Stomach (tissue), 9 donors: ENCODE data around the gene GNS. TPM values are rescaled to one million over a fixed set of nuclear protein-coding genes. Genes with fewer than 3 reads are reported as not detected.

ENCODE experiments used
- DNase-seq, 2 donors: peaks; one replicate each; pipeline versions ENCODE4 v3.0.0 to v3.0.0-alpha.2; 2013 to 2019
- H3K27ac ChIP-seq, 5 donors: fragments of 200-600 bp in 4 of 5; sonication (generic) in 4 of 5; one replicate each; pipeline ENCODE4 v1.5.1; 2013 to 2019; ENCODE audit warnings: mild to moderate bottlenecking in 1 of 5, moderate library complexity in 1 of 5
- H3K27me3 ChIP-seq, 3 donors: fragments of 200-600 bp; sonication (generic); one replicate each; pipeline ENCODE4 v1.5.1; 2017 to 2019; ENCODE audit warnings: mixed run types in 1 of 3
- H3K36me3 ChIP-seq, 4 donors: fragments of 200-600 bp; sonication (generic); 1 replicate in 3 of 4; 2 replicates in 1 of 4; pipeline ENCODE4 v1.5.1; 2016 to 2019
- H3K4me1 ChIP-seq, 4 donors: fragments of 200-600 bp; sonication (generic); one replicate each; pipeline ENCODE4 v1.5.1; 2016 to 2019
- H3K4me3 ChIP-seq, 4 donors: fragments of 200-600 bp; sonication (generic) in 3 of 4; one replicate each; pipeline ENCODE4 v1.5.1; 2016 to 2019; ENCODE audit warnings: mild to moderate bottlenecking in 1 of 4
- H3K9me3 ChIP-seq, 4 donors: fragments of 200-600 bp; sonication (generic); one replicate each; pipeline ENCODE4 v1.5.1; 2016 to 2019
- EP300 ChIP-seq: sonication (generic); formaldehyde crosslinking; IDR thresholded peaks from one replicate; pipeline ENCODE4 v1.6.1; 2017; ENCODE audit warnings: antibody characterized with exemption
- POLR2A ChIP-seq, 4 donors: fragments of 450-650 bp; IDR thresholded peaks; one replicate each; pipeline ENCODE4 v1.6.1; 2016; ENCODE audit warnings: antibody characterized with exemption in 4 of 4, control low read depth in 2 of 4, mild to moderate bottlenecking in 1 of 4, moderate library complexity in 1 of 4
- POLR2AphosphoS5 ChIP-seq, 3 donors: sonication (generic); formaldehyde crosslinking; IDR thresholded peaks; one replicate each; pipeline ENCODE4 v1.6.1; 2016; ENCODE audit warnings: antibody characterized with exemption in 3 of 3
- WGBS, 5 donors: extraction: QIAGEN DNeasy Blood & Tissue Kit in 3 of 5; methylation state at CpG; one replicate each; pipeline versions ENCODE4 v1.1.5 to v1.1.7; 2013 to 2018; 5-methylcytosine and 5-hydroxymethylcytosine counted together
- intact Hi-C: fragments of 100-400 bp; cut with DNase I; formaldehyde crosslinking; loops from one replicate; pipeline ENCODE4 v1.15.1; 2023; ENCODE audit warnings: low total_unique reads
- polyA plus RNA-seq, 3 donors: library from polyadenylated mRNA; stranded (reverse); fragments of 200-250 nt; gene quantifications; one replicate each; pipeline ENCODE4 v1.2.3, GENCODE V29; 2013
- total RNA-seq, 5 donors: library from RNA; depleted of rRNA; stranded (reverse); fragments of >200 nt; gene quantifications; one replicate each; pipeline versions ENCODE4 v1.1.0 to v1.2.3, GENCODE V29; 2014 to 2016
- TF ChIP-seq, protein P1 (sequence below), 7 experiments: fragments of 450-650 bp in 4 of 7; fragments of 200-600 bp in 3 of 7; sonication (generic) in 3 of 7; IDR thresholded peaks; one replicate each; pipeline ENCODE4 v1.5.1; 2016 to 2019; ENCODE audit warnings: antibody characterized with exemption in 7 of 7, control low read depth in 2 of 7, mild to moderate bottlenecking in 1 of 7
- donor health status: healthy with polysubstance abuse.
- donor health status: Bipolar disorder and iron deficiency.
- donor health status: healthy.

The GNS gene
- total and polyA plus RNA-seq, 8 donors, result 9.6 to 114 (median 30.3) TPM

DNA sequence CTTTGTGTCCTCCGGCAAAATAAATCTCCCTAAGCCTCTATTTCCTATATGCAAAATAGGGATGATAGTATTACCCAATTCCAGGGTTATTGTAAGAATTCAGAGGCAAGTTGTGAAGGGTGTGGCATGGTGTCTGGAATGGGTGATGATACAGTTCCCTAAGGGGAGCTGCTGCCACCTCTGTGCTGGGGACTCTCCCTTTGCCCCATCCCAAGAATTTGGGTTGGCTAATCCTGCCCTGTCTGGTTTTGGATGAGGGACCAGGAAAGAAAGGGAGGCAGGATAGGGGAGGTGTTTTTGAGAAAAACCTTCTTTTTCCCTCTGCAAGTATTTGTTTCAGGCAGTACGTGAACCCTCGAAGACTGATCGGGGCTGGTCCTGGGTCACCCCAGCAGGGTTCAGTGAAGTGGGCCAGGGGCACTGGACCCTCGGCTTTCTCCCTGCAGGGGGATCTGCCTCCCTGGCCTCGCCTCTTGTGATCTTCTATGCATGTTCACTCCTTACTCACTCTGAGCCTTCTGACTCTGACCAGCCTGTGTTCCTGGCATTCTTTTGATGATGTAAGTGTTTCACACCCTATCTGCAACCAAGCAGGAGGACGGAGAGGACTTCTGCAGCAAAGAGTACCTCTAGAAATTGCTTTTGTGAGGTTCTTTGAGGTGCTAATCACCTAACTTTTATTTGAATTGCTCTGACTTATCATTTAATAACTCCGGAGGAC is 88.1 kb downstream of the GNS start:
- intact Hi-C loops, result loop anchor here (10.0 kb wide), 1 partner anchor 56 kb away; the partner anchor contains the start of gene RASSF3
- Histone ChIP-seq H3K27ac (peak overlapping the region; percentile 78 to 91 (median 86)), H3K4me1 (peaks cover 95 to 100% (median 98%) of the 10 kb centered on the region in 4 donors), H3K9me3 (no peaks in the 10 kb centered on the region), H3K36me3 (no peaks in the 10 kb centered on the region), H3K27me3 (no peaks in the 10 kb centered on the region), H3K4me3 (no peak overlapping the region)
- 32 to 48% (median 43%) methylated on average over 8 of the region's 8 CpGs for WGBS, 5 donors
- DNase-seq, result peak; percentile 54 to 77
- TF ChIP-seq POLR2AphosphoS5 (IDR thresholded peaks at IDR 0.05), result peak; percentile 81 to 86 (median 84)
- TF ChIP-seq, protein P1, sequence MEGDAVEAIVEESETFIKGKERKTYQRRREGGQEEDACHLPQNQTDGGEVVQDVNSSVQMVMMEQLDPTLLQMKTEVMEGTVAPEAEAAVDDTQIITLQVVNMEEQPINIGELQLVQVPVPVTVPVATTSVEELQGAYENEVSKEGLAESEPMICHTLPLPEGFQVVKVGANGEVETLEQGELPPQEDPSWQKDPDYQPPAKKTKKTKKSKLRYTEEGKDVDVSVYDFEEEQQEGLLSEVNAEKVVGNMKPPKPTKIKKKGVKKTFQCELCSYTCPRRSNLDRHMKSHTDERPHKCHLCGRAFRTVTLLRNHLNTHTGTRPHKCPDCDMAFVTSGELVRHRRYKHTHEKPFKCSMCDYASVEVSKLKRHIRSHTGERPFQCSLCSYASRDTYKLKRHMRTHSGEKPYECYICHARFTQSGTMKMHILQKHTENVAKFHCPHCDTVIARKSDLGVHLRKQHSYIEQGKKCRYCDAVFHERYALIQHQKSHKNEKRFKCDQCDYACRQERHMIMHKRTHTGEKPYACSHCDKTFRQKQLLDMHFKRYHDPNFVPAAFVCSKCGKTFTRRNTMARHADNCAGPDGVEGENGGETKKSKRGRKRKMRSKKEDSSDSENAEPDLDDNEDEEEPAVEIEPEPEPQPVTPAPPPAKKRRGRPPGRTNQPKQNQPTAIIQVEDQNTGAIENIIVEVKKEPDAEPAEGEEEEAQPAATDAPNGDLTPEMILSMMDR (IDR thresholded peaks at IDR 0.05), result no peak
- TF ChIP-seq POLR2A (IDR thresholded peaks at IDR 0.05), result no peak
- TF ChIP-seq EP300, result no peak

DNA sequence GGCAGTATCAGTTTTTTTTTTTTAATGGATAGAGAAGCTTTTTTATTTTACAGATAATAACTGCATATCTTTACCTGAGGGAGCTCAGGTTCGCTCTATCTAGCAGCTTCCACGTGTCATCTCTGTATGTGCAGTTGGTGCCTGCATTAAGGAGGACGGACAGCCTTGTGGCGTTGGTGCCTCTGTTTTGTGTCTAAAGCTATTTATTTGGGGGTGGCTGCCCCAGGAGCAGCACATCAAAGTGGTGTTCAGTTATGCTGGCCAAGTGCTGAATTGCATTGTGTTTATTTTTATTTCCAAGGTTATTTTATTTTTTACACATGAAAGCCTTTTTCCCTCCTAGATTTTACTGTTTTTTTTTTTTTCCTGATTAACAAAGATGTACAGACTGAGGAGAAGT is 89.2 kb downstream of the GNS start:
- peak in 1 of 2 donors; percentile 47 for DNase-seq
- Histone ChIP-seq H3K27me3 (no peaks in the 10 kb centered on the region), H3K4me1 (peaks cover 97 to 100% (median 99%) of the 10 kb centered on the region in 4 donors), H3K27ac (peak overlapping the region; percentile 40 to 91 (median 86)), H3K9me3 (no peaks in the 10 kb centered on the region), H3K36me3 (no peaks in the 10 kb centered on the region), H3K4me3 (peak overlapping the region in 1 of 4 donors; percentile 27)
- WGBS, 5 donors, result 18 to 45% (median 20%) methylated on average over 4 of the region's 4 CpGs
- TF ChIP-seq POLR2AphosphoS5 (IDR thresholded peaks at IDR 0.05), result no peak
- no peak for TF ChIP-seq EP300
- TF ChIP-seq, protein P1 (IDR thresholded peaks at IDR 0.05), result no peak
- TF ChIP-seq POLR2A (IDR thresholded peaks at IDR 0.05), result no peak
- intact Hi-C loops, result loop anchor here (10.0 kb wide), 1 partner anchor 55 kb away; the partner anchor contains the start of gene RASSF3

DNA sequence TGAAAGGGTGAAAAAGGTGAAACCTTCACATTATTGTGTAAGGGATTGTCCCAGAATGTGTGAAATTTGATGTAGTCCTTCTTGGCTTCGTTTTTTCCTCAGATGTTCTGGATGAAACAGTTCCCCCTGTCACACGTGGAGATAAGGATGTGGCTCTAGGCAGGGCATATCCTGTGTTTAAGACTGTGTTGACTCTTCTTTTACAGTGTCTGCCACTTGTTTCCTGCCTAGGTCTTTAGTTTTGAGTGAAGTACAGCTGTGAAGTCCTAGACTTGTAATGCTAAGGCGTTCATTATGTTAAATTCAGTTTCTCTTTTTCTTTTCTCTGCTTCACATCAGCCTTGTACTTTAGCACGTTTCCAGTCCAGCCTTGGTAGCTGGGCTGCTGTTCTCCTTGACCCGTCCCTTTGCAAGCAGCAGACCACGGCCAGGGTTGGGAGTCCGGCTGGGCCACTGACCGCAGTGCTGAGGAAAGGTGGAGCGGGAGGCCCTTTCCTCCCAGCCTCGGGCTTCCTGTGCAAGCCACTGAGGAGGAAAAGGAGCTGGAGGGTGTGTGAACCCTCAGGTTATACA is 89.8 kb downstream of the GNS start:
- TF ChIP-seq, protein P1 (IDR thresholded peaks at IDR 0.05), result no peak
- TF ChIP-seq POLR2AphosphoS5 (IDR thresholded peaks at IDR 0.05) (peak in 2 of 3 donors; percentile 8 to 16), EP300 (no peak), POLR2A (IDR thresholded peaks at IDR 0.05) (no peak)
- peaks cover 96 to 100% (median 99%) of the 10 kb centered on the region in 4 donors for H3K4me1 ChIP-seq
- no peaks in the 10 kb centered on the region for H3K36me3 ChIP-seq
- intact Hi-C loops, result no loop called here
- peak; percentile 66 to 73 for DNase-seq
- peak overlapping the region in 3 of 4 donors; percentile 18 to 27 (median 27) for H3K4me3 ChIP-seq
- H3K27me3 ChIP-seq, result no peaks in the 10 kb centered on the region
- H3K27ac ChIP-seq, result peak overlapping the region; percentile 53 to 91 (median 86)
- 6 to 20% (median 10%) methylated on average over 10 of the region's 10 CpGs for WGBS, 5 donors
- no peaks in the 10 kb centered on the region for H3K9me3 ChIP-seq

DNA sequence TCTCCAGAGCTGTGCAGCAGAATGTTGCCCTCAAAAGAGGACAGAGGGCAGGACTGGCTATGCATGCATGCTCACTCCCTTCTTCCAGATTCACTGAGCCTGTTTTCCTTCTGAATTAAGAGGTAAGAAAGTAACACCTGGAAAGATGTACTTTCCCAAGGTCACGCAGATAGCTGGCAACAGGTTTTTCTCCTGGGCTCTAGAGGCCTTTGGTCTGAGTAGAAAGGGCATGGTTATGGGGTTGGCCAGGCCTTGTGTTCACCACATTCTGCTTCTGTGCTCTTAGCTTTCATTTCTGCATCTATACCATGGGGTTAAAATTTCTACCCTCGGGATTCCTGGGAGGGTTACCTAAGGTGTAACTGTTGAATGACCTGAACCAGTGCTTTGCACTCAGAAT is 91.4 kb downstream of the GNS start:
- Histone ChIP-seq H3K4me3 (no peak overlapping the region), H3K4me1 (peaks cover 80 to 100% (median 92%) of the 10 kb centered on the region in 4 donors), H3K27ac (peak overlapping the region; percentile 37 to 91 (median 86)), H3K27me3 (no peaks in the 10 kb centered on the region), H3K36me3 (no peaks in the 10 kb centered on the region), H3K9me3 (no peaks in the 10 kb centered on the region)
- TF ChIP-seq POLR2AphosphoS5 (IDR thresholded peaks at IDR 0.05) (no peak), POLR2A (IDR thresholded peaks at IDR 0.05) (no peak), EP300 (no peak)
- TF ChIP-seq, protein P1 (IDR thresholded peaks at IDR 0.05), result no peak
- intact Hi-C loops, result no loop called here
- 37 to 77% (median 49%) methylated on average over 2 of the region's 2 CpGs for WGBS, 5 donors
- DNase-seq, result peak in 1 of 2 donors; percentile 51
